HCT116 (cell line): Measurements from ENCODE around the gene DCP1B.

ENCODE experiments used
- ATF3 ChIP-seq: IDR thresholded peaks from 2 replicates; pipeline ENCODE4 v1.6.1; 2012
- CEBPB ChIP-seq: IDR thresholded peaks from 2 replicates; pipeline ENCODE4 v1.6.1; 2012; ENCODE audit warnings: low read depth
- CTCF ChIP-seq, 3 experiments: fragments of 200-600 bp in 1 of 3; sonication (generic) in 1 of 3; IDR thresholded peaks in 2 of 3; conservative IDR thresholded peaks in 1 of 3; 2 replicates each; pipeline ENCODE4 v1.5.1; 2012 to 2017; ENCODE audit warnings: low read depth in 2 of 3, low read length in 2 of 3, antibody characterized with exemption in 1 of 3, borderline replicate concordance in 1 of 3, control low read depth in 1 of 3, mild to moderate bottlenecking in 1 of 3, mixed read lengths in 1 of 3, mixed run types in 1 of 3, moderate library complexity in 1 of 3; ENCODE audit not compliant: insufficient read depth in 1 of 3
- ELF1 ChIP-seq: IDR thresholded peaks from 2 replicates; pipeline ENCODE4 v1.6.1; 2012; ENCODE audit warnings: low read depth, borderline replicate concordance
- EZH2phosphoT487 ChIP-seq: fragments of 200-600 bp; IDR thresholded peaks from 2 replicates; pipeline ENCODE4 v1.6.1; 2018; ENCODE audit warnings: antibody characterized with exemption, borderline replicate concordance
- JUND ChIP-seq: IDR thresholded peaks from 2 replicates; pipeline ENCODE4 v1.6.1; 2012
- MAX ChIP-seq: IDR thresholded peaks from 2 replicates; pipeline ENCODE4 v1.6.1; 2012
- POLR2A ChIP-seq: IDR thresholded peaks from 2 replicates; pipeline ENCODE4 v1.7.0; 2011; ENCODE audit warnings: borderline replicate concordance; ENCODE audit not compliant: insufficient read depth, insufficient read length; ENCODE audit errors: extremely low read depth
- POLR2AphosphoS5 ChIP-seq: IDR thresholded peaks from 2 replicates; pipeline ENCODE4 v1.6.1; 2011; ENCODE audit warnings: mild to moderate bottlenecking, low read depth, low read length, moderate library complexity
- RAD21 ChIP-seq: IDR thresholded peaks from 2 replicates; pipeline ENCODE4 v1.6.1; 2012; ENCODE audit warnings: low read depth, mild to moderate bottlenecking
- SP1 ChIP-seq: IDR thresholded peaks from 2 replicates; pipeline ENCODE4 v1.6.1; 2012; ENCODE audit warnings: low read depth
- YY1 ChIP-seq: IDR thresholded peaks from 2 replicates; pipeline ENCODE4 v1.6.1; 2011; ENCODE audit warnings: low read length, low read depth, moderate library complexity, mild to moderate bottlenecking; ENCODE audit not compliant: insufficient replicate concordance; ENCODE audit errors: extremely low read depth
- ZFX ChIP-seq: fragments of 450-650 bp; IDR thresholded peaks from 2 replicates; pipeline ENCODE4 v1.6.1; 2017

GRCh38 chr12:1928439-1929121 lies 75.7 kb downstream of the DCP1B start:
- TF ChIP-seq CTCF (IDR thresholded peaks at IDR 0.05 in 2 of 3, conservative IDR thresholded peaks at IDR 0.05 in 1 of 3; ENCODE audit: borderline replicate concordance in 1 of 3, insufficient read depth in 1 of 3, low read depth in 2 of 3, low read length in 2 of 3), result no peak
- TF ChIP-seq POLR2A, result no peak
- TF ChIP-seq EZH2phosphoT487, result no peak
- TF ChIP-seq CEBPB, result no peak
- TF ChIP-seq ELF1, result no peak
- TF ChIP-seq POLR2AphosphoS5, result no peak
- TF ChIP-seq MAX, result no peak
- no peak for TF ChIP-seq RAD21
- TF ChIP-seq ATF3, result no peak
- TF ChIP-seq JUND, result no peak
- TF ChIP-seq SP1, result no peak
- TF ChIP-seq ZFX, result no peak
- TF ChIP-seq YY1, result no peak
